ENCODE results near the gene DOCK7. TPM values are rescaled to one million over a fixed set of nuclear protein-coding genes. Genes with fewer than 3 reads are reported as not detected.
"Not testable (repeated sequence)": the region's sequence is repeated elsewhere in the genome, so short reads cannot be mapped to it uniquely, and the experiment has no call there.

Gene DOCK7
- polyA plus RNA-seq, 1 experiment: 79.6 TPM

DNA sequence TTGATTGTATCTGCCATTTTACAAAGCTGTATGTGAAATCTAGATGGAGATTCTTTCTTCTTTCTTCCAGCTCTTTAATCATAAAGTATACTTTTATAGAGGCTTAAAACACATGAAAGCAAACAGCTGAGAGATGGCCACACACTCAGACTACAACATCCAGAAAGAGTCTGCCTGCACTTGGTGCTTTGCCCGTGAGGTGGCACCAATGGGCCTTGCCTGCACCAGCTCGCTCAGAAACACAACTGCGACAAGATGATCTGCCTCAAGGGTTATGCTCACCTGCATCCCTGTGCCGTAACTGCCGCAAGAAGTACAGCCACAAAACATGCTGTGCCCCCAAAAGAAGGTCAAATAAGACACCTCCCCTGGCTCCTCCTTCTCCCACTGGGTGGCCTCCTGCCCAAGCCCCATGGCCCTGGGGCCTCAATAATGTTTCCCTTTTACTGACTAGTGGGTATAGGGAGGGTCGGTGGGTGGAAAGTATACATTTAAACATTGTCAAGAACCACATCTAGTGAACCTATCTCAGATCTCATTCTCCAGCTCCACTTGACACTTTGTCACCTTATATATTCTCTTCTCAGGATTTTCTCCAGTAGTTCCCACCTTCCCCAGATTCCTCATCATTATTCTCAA is 157.6 kb downstream of the DOCK7 start:
- H3K27me3 ChIP-seq (ENCODE audit: control insufficient read depth, insufficient read depth, low read length): no peaks in the 10 kb centered on the region
- DNase-seq (ENCODE audit: low read depth, low spot score): peak; percentile 6
- H3K27ac ChIP-seq (ENCODE audit: low read depth, low read length): no peak overlapping the region
- no peak overlapping the region for H3K4me3 ChIP-seq (ENCODE audit: low read depth, low read length)
- POLR2A ChIA-PET: interaction anchor here (0.6 kb wide), 1 partner anchor 216 kb away, joined by 3 read pairs; no protein-coding TSS in a partner anchor
- H3K9me3 ChIP-seq (ENCODE audit: control insufficient read depth, insufficient read depth, low read length): no peaks in the 10 kb centered on the region
- CTCF ChIA-PET: interaction anchor here (0.6 to 3.5 kb wide), 37 partner anchors 9 to 777 kb away, joined by 3 to 166 read pairs (median 4); no protein-coding TSS in a partner anchor
- TF ChIP-seq, protein P1, sequence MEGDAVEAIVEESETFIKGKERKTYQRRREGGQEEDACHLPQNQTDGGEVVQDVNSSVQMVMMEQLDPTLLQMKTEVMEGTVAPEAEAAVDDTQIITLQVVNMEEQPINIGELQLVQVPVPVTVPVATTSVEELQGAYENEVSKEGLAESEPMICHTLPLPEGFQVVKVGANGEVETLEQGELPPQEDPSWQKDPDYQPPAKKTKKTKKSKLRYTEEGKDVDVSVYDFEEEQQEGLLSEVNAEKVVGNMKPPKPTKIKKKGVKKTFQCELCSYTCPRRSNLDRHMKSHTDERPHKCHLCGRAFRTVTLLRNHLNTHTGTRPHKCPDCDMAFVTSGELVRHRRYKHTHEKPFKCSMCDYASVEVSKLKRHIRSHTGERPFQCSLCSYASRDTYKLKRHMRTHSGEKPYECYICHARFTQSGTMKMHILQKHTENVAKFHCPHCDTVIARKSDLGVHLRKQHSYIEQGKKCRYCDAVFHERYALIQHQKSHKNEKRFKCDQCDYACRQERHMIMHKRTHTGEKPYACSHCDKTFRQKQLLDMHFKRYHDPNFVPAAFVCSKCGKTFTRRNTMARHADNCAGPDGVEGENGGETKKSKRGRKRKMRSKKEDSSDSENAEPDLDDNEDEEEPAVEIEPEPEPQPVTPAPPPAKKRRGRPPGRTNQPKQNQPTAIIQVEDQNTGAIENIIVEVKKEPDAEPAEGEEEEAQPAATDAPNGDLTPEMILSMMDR (IDR thresholded peaks at IDR 0.05; ENCODE audit: low read depth, low read length): peak; percentile 77

DNA sequence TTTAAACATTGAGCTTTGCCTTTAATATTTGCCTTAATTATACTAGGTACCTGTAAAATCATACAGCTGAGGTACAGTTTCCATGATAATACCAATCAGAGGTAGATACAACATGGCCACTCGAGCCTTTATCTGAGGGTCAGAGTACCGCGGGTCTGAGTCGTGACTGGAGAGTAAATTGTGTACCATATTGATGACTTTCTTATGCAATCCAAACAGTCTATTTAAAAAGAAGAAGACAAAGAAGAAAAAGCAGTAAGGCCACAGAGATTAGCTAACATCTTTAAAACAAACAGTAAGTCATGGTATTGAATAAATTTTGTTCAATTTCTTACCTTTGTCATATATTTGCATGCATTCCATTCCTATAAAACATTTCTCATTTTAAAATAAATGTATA is 159.0 kb downstream of the DOCK7 start:
- Histone ChIP-seq H3K27me3 (ENCODE audit: control insufficient read depth, insufficient read depth, low read length) (no peaks in the 10 kb centered on the region), H3K9me3 (ENCODE audit: control insufficient read depth, insufficient read depth, low read length) (no peaks in the 10 kb centered on the region), H3K4me3 (ENCODE audit: low read depth, low read length) (no peak overlapping the region), H3K27ac (ENCODE audit: low read depth, low read length) (no peak overlapping the region)
- ChIA-PET CTCF (interaction anchor here (1.4 to 3.5 kb wide), 5 partner anchors 9 to 322 kb away, joined by 3 to 166 read pairs (median 27); no protein-coding TSS in a partner anchor), POLR2A (no interaction called here)
- no peak for DNase-seq (ENCODE audit: low read depth, low spot score)
- TF ChIP-seq, protein P1 (IDR thresholded peaks at IDR 0.05; ENCODE audit: low read depth, low read length): no peak

DNA sequence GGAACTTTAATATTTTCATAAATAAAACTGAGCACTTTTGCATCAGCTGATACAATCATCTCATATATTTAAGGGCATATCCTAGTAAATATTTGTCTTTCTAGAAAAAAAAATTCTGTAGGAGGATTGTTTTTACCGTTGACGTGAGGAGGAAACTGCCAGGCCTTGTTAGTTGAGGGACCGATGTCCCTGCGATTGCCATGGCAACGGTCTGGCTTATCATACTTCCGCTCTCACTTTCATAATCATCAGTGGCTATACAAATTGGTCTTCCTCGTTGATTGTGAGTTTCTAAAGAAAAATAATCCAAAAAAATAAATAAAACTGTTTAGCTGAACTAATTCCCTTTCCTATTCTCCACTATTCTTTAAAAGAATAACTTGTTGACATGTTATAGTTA is 160.2 kb downstream of the DOCK7 start:
- no peaks in the 10 kb centered on the region for H3K9me3 ChIP-seq (ENCODE audit: control insufficient read depth, insufficient read depth, low read length)
- ChIA-PET CTCF (interaction anchor here (0.9 to 3.5 kb wide), 3 partner anchors 208 to 228 kb away, joined by 4 to 166 read pairs (median 27); no protein-coding TSS in a partner anchor), POLR2A (no interaction called here)
- TF ChIP-seq, protein P1 (IDR thresholded peaks at IDR 0.05; ENCODE audit: low read depth, low read length): no peak
- no peak for DNase-seq (ENCODE audit: low read depth, low spot score)
- H3K27ac ChIP-seq (ENCODE audit: low read depth, low read length): no peak overlapping the region
- no peak overlapping the region for H3K4me3 ChIP-seq (ENCODE audit: low read depth, low read length)
- no peaks in the 10 kb centered on the region for H3K27me3 ChIP-seq (ENCODE audit: control insufficient read depth, insufficient read depth, low read length)

DNA sequence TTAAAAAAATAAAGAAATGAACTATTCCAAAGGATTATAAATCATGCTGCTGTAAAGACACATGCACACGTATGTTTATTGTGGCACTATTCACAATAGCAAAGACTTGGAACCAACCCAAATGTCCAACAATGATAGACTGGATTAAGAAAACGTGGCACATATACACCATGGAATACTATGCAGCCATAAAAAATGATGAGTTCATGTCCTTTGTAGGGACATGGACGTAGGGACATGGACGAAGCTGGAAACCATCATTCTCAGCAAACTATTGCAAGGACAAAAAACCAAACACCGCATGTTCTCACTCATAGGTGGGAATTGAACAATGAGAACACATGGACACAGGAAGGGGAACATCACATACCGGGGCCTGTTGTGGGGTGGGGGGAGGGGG is 160.8 kb downstream of the DOCK7 start:
- H3K27me3 ChIP-seq (ENCODE audit: control insufficient read depth, insufficient read depth, low read length); H3K9me3 ChIP-seq (ENCODE audit: control insufficient read depth, insufficient read depth, low read length); H3K27ac ChIP-seq (ENCODE audit: low read depth, low read length); POLR2A ChIA-PET; DNase-seq (ENCODE audit: low read depth, low spot score); H3K4me3 ChIP-seq (ENCODE audit: low read depth, low read length): not testable (repeated sequence)
- CTCF ChIA-PET: interaction anchor here (0.9 kb wide), 1 partner anchor 229 kb away, joined by 4 read pairs; no protein-coding TSS in a partner anchor

DNA sequence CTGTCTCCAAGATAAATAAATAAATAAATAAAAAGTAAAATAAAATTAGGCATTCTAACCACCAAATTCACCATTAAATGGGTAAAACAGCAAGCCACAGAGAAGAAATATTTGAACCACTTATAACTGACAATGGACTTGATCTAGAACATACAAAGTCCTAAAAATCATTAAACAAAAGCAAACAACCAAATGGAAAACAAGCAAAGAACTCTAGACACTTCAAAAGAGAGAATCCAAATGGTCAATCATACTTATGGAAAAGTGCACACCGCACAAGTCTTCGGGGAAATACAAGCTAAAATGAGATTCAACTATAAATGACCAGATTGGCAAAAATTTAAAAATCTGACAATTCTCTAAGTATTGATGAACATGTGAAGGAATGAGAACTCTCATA is 164.3 kb downstream of the DOCK7 start:
- CTCF ChIA-PET: interaction anchor here (0.6 to 4.2 kb wide), 3 partner anchors 16 to 222 kb away, joined by 3 to 23 read pairs (median 5); no protein-coding TSS in a partner anchor
- H3K9me3 ChIP-seq (ENCODE audit: control insufficient read depth, insufficient read depth, low read length): no peaks in the 10 kb centered on the region

More for the DNA sequence above, 164.3 kb downstream of the DOCK7 start:
- TF ChIP-seq, protein P1 (IDR thresholded peaks at IDR 0.05; ENCODE audit: low read depth, low read length): no peak
- DNase-seq (ENCODE audit: low read depth, low spot score): no peak
- H3K27ac ChIP-seq (ENCODE audit: low read depth, low read length): no peak overlapping the region
- POLR2A ChIA-PET: no interaction called here
- H3K27me3 ChIP-seq (ENCODE audit: control insufficient read depth, insufficient read depth, low read length): no peaks in the 10 kb centered on the region
- H3K4me3 ChIP-seq (ENCODE audit: low read depth, low read length): no peak overlapping the region

Data from AG04450 (cell line).